IMR-90 (cell line): ENCODE measurements around the gene TEAD1. TPM values are rescaled to one million over a fixed set of nuclear protein-coding genes. Genes with fewer than 3 reads are reported as not detected.

Source experiments
- ATAC-seq: fragments of 200-7000 bp; cut with Tn5 transposase; 2 replicates; pipeline ENCODE4 v1.9.1; 2020; ENCODE audit warnings: low read depth, mild to moderate bottlenecking, moderate library complexity
- BruUV-seq: library from RNA; stranded (reverse); fragments of 400-500 nt; replicated peaks from 2 replicates; lab custom pipeline; 2021; lab: Mats Ljungman, UMichigan
- CTCF ChIA-PET: fragments of 300-600 bp; formaldehyde crosslinking; extraction: SDS; loops from one replicate; lab custom pipeline; 2021; ENCODE audit warnings: antibody characterized with exemption; lab: Yijun Ruan, JAX
- POLR2A ChIA-PET: fragments of 300-600 bp; sonication (Branson Sonifier 250); formaldehyde crosslinking; loops from one replicate; lab custom pipeline; 2022; ENCODE audit warnings: antibody characterized with exemption; ENCODE audit not compliant: unreplicated experiment; lab: Charles Lee
- DNase-seq: peaks from one replicate; pipeline ENCODE4 v3.0.0; 2013
- H2AFZ ChIP-seq: replicated peaks from 2 replicates; pipeline ENCODE3; 2013; ENCODE audit warnings: low read length, mild to moderate bottlenecking; ENCODE audit not compliant: poor library complexity
- H2AK5ac ChIP-seq: 2 replicates; pipeline ENCODE4 v1.6.1; 2013; ENCODE audit warnings: low read depth, low read length, inconsistent platforms
- H2AK9ac ChIP-seq: replicated peaks from 2 replicates; pipeline ENCODE3; 2013; ENCODE audit warnings: mild to moderate bottlenecking, low read depth, low read length, moderate library complexity; ENCODE audit not compliant: poor library complexity
- H2BK120ac ChIP-seq: 2 replicates; pipeline ENCODE4 v1.6.1; 2013; ENCODE audit warnings: low read depth, low read length, inconsistent platforms
- H2BK15ac ChIP-seq: 3 replicates; pipeline ENCODE4 v1.6.1; 2013; ENCODE audit warnings: low read depth, low read length, inconsistent platforms
- H2BK20ac ChIP-seq: 2 replicates; pipeline ENCODE4 v1.6.1; 2013; ENCODE audit warnings: low read depth, mild to moderate bottlenecking, inconsistent platforms, low read length, moderate library complexity
- H2BK5ac ChIP-seq: 2 replicates; pipeline ENCODE4 v1.6.1; 2013; ENCODE audit warnings: mild to moderate bottlenecking, low read depth, low read length, inconsistent platforms; ENCODE audit not compliant: poor library complexity, severe bottlenecking
- H3K14ac ChIP-seq: replicated peaks from 2 replicates; pipeline ENCODE4 v1.6.1; 2013; ENCODE audit warnings: low read depth, low read length, inconsistent platforms
- H3K18ac ChIP-seq: 2 replicates; pipeline ENCODE4 v1.6.1; 2013; ENCODE audit warnings: low read depth, low read length, control low read depth
- H3K23ac ChIP-seq: 2 replicates; pipeline ENCODE4 v1.6.1; 2013; ENCODE audit warnings: low read depth, low read length, inconsistent platforms
- H3K27ac ChIP-seq: 2 replicates; pipeline ENCODE4 v1.5.1; 2013; ENCODE audit warnings: mild to moderate bottlenecking, control low read depth, low read length; ENCODE audit not compliant: insufficient read depth
- H3K27me3 ChIP-seq: 2 replicates; pipeline ENCODE4 v1.6.1; 2013; ENCODE audit warnings: low read length; ENCODE audit not compliant: control insufficient read depth, insufficient read depth
- H3K36me3 ChIP-seq: 2 replicates; pipeline ENCODE4 v1.6.1; 2013; ENCODE audit warnings: low read length, mixed read lengths; ENCODE audit not compliant: control insufficient read depth, insufficient read depth
- H3K4ac ChIP-seq: 2 replicates; pipeline ENCODE4 v1.6.1; 2013; ENCODE audit warnings: low read depth, low read length, inconsistent platforms
- H3K4me1 ChIP-seq: 2 replicates; pipeline ENCODE4 v1.6.1; 2013; ENCODE audit warnings: low read length, mixed read lengths; ENCODE audit not compliant: control insufficient read depth, insufficient read depth
- H3K4me2 ChIP-seq: 2 replicates; pipeline ENCODE4 v1.6.1; 2013; ENCODE audit warnings: low read depth, mild to moderate bottlenecking, control low read depth, low read length, moderate library complexity
- H3K4me3 ChIP-seq: 2 replicates; pipeline ENCODE4 v1.5.1; 2013; ENCODE audit warnings: low read depth, mild to moderate bottlenecking, control low read depth, low read length, moderate library complexity; ENCODE audit not compliant: insufficient read depth
- H3K56ac ChIP-seq: 2 replicates; pipeline ENCODE4 v1.6.1; 2013; ENCODE audit warnings: low read length, inconsistent platforms; ENCODE audit not compliant: insufficient read depth; ENCODE audit errors: extremely low read depth
- H3K79me1 ChIP-seq, 2 experiments: 2 replicates each; pipeline ENCODE4 v1.6.1; 2013; ENCODE audit warnings: low read length in 2 of 2, inconsistent platforms in 1 of 2, low read depth in 1 of 2
- H3K9ac ChIP-seq: 2 replicates; pipeline ENCODE4 v1.6.1; 2013; ENCODE audit warnings: low read depth, low read length, control low read depth
- H3K9me1 ChIP-seq: 2 replicates; pipeline ENCODE4 v1.6.1; 2013; ENCODE audit warnings: low read length, inconsistent platforms; ENCODE audit not compliant: insufficient read depth
- H3K9me3 ChIP-seq: 2 replicates; pipeline ENCODE4 v1.6.1; 2013; ENCODE audit warnings: low read length; ENCODE audit not compliant: control insufficient read depth, insufficient read depth
- H4K20me1 ChIP-seq: 2 replicates; pipeline ENCODE4 v1.6.1; 2013; ENCODE audit warnings: low read length, inconsistent platforms; ENCODE audit not compliant: insufficient read depth
- H4K5ac ChIP-seq: 2 replicates; pipeline ENCODE4 v1.6.1; 2013; ENCODE audit warnings: mild to moderate bottlenecking, low read depth, low read length, control low read depth
- H4K8ac ChIP-seq, 2 experiments: 2 replicates each; pipeline ENCODE4 v1.6.1; 2013; ENCODE audit warnings: low read depth in 2 of 2, low read length in 2 of 2, control low read depth in 1 of 2, inconsistent platforms in 1 of 2
- H4K91ac ChIP-seq: 2 replicates; pipeline ENCODE4 v1.6.1; 2013; ENCODE audit warnings: low read depth, low read length, inconsistent platforms; ENCODE audit not compliant: insufficient read depth
- BHLHE40 ChIP-seq: fragments of 150-350 bp; IDR thresholded peaks from 2 replicates; pipeline ENCODE4 v1.6.1; 2016; ENCODE audit warnings: mild to moderate bottlenecking, low read depth, low read length
- CHD1 ChIP-seq: IDR thresholded peaks from 2 replicates; pipeline ENCODE4 v1.6.1; 2012; ENCODE audit warnings: low read depth, low read length, improper control_type of control experiment
- FOS ChIP-seq: fragments of 150-350 bp; IDR thresholded peaks from 2 replicates; pipeline ENCODE4 v1.6.1; 2016; ENCODE audit warnings: low read depth, low read length
- MAFK ChIP-seq: IDR thresholded peaks from 2 replicates; pipeline ENCODE4 v1.6.1; 2012; ENCODE audit warnings: low read depth, low read length, improper control_type of control experiment
- MXI1 ChIP-seq: IDR thresholded peaks from 2 replicates; pipeline ENCODE4 v1.6.1; 2012; ENCODE audit warnings: low read depth, mild to moderate bottlenecking, low read length, moderate library complexity, borderline replicate concordance
- NFE2L2 ChIP-seq: fragments of 150-350 bp; IDR thresholded peaks from 2 replicates; pipeline ENCODE4 v1.6.1; 2016; ENCODE audit warnings: low read depth, mild to moderate bottlenecking, low read length
- RFX5 ChIP-seq: IDR thresholded peaks from 2 replicates; pipeline ENCODE4 v1.8.0; 2012; ENCODE audit warnings: low read depth, mild to moderate bottlenecking, low read length, moderate library complexity
- WGBS, 2 experiments: methylation state at CpG; one replicate each; pipeline versions ENCODE4 v1.1.5 to v1.1.7; 2013; ENCODE audit warnings: missing lambda C conversion rate in 2 of 2; ENCODE audit not compliant: insufficient read length in 1 of 2; ENCODE audit errors: extremely low coverage in 2 of 2; 5-methylcytosine and 5-hydroxymethylcytosine counted together
- dilution Hi-C: fragments of 300-500 bp; cut with HindIII; formaldehyde crosslinking; loops from one replicate; pipeline ENCODE4 v1.14.3; 2018; ENCODE audit warnings: low sequenced_read_pairs; ENCODE audit not compliant: unreplicated experiment
- in situ Hi-C: fragments of 300-500 bp; cut with MboI; formaldehyde crosslinking; loops from 3 replicates; pipeline ENCODE4 v1.14.3; 2019; ENCODE audit warnings: low sequenced_read_pairs, inconsistent platforms, mixed read lengths
- intact Hi-C: fragments of 100-400 bp; cut with micrococcal nuclease; formaldehyde crosslinking; loops from 2 replicates; pipeline ENCODE4 v1.10.0; 2022
- polyA plus RNA-seq, 3 experiments: library from polyadenylated mRNA; depleted of rRNA; stranded (reverse); fragments of >200 nt; gene quantifications; 2 replicates each; pipeline ENCODE4 v1.2.3, GENCODE V29; 2012; ENCODE audit warnings: low replicate concordance in 1 of 3
- total RNA-seq: library from RNA; depleted of rRNA; stranded (reverse); fragments of >200 nt; gene quantifications from 2 replicates; pipeline ENCODE4 v1.2.3, GENCODE V29; 2012
- TF ChIP-seq, protein P1 (sequence below): fragments of 150-350 bp; IDR thresholded peaks from 2 replicates; pipeline ENCODE4 v1.6.1; 2017; ENCODE audit warnings: mild to moderate bottlenecking, antibody characterized with exemption, low read length, low read depth

Gene TEAD1
- total and polyA plus RNA-seq, 2 of the 4 experiments (the other 2 are of a cell fraction): 51.8 to 69.2 TPM

DNA sequence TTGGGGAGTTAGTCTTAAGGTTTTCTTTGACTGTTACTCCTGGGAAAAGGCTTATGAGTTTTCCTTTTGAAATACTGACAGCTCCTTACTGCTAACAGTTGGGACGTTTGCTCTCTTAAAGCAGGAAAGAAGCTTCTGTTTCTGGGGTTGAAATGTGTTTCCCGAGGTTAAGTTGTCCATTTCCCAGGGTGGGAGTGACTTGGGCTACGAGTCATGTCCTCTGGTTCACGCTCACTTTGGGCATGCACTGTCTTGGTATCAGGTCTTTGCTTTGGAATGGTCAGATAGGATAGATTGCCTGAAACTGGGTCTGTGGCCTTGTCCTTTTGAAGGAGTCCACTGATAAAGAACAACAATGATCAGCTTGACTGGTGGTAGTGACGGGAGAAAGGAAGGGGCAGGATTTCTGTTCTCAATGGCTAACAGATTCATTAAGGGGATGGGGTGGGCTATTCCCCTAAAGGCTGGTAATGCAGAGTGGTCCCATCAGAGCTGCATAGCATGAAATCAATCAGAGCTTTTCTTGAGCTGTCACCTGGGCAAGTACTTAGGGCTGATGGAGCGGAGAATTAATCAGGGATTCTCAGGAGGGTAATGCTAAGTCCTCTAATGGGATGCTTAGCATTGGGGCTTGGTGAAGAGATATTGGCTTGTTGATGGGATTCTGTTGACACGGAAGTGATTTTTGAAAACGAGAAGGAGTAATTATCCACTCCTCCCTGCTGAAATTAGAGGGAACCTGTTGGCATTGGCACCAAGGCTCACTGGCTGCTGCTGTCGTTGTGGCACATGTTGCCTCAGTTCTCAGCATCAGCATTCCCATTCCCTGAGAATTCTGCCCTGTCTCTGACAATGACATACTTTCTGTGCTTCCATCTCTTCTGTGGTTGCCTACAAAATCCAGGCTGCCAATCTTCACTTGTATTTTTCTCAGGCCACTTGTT lies 81.6 kb downstream of the TEAD1 start:
- no peak overlapping the region for H2AK5ac ChIP-seq
- CTCF ChIA-PET: no interaction called here
- no peak overlapping the region for H3K9ac ChIP-seq
- no peak overlapping the region for H2AFZ ChIP-seq
- no peak overlapping the region for H2BK120ac ChIP-seq
- peaks cover 27% of the 10 kb centered on the region for H3K4me1 ChIP-seq
- H2AK9ac ChIP-seq: no peak overlapping the region
- no peak overlapping the region for H4K5ac ChIP-seq
- no peak overlapping the region for H3K27ac ChIP-seq
- H3K18ac ChIP-seq: no peak overlapping the region
- no peaks in the 10 kb centered on the region for H3K9me3 ChIP-seq
- H3K23ac ChIP-seq: 0 out of 2 replicates have a peak overlapping the region, but pooled peaks have one; percentile 28
- peaks cover 30% of the 10 kb centered on the region for H3K9me1 ChIP-seq
- dilution Hi-C loops (no loop called here), intact Hi-C loops (no loop called here), in situ Hi-C loops (no loop called here)
- no peak overlapping the region for H4K8ac ChIP-seq
- no peak; the same call in 1 of the 2 replicates for ATAC-seq
- H2BK15ac ChIP-seq: no peak overlapping the region
- H3K79me1 ChIP-seq: peaks cover 18 to 93% of the 10 kb centered on the region in 2 experiments
- no peak overlapping the region for H2BK5ac ChIP-seq
- no TSS peak for BruUV-seq
- no peak overlapping the region for H3K4ac ChIP-seq
- H3K56ac ChIP-seq: no peak overlapping the region
- no peaks in the 10 kb centered on the region for H3K27me3 ChIP-seq
- POLR2A ChIA-PET: no interaction called here
- TF ChIP-seq CHD1 (no peak), RFX5 (no peak), NFE2L2 (no peak), MAFK (no peak), FOS (no peak), MXI1 (no peak), BHLHE40 (no peak)
- TF ChIP-seq, protein P1, sequence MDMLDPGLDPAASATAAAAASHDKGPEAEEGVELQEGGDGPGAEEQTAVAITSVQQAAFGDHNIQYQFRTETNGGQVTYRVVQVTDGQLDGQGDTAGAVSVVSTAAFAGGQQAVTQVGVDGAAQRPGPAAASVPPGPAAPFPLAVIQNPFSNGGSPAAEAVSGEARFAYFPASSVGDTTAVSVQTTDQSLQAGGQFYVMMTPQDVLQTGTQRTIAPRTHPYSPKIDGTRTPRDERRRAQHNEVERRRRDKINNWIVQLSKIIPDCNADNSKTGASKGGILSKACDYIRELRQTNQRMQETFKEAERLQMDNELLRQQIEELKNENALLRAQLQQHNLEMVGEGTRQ: no peak
- 0 out of 2 replicates have a peak overlapping the region, but pooled peaks have one; percentile 13 for H3K14ac ChIP-seq
- DNase-seq: peak; percentile 52
- H3K36me3 ChIP-seq: no peaks in the 10 kb centered on the region; the same call in 1 of the 2 replicates
- no peak overlapping the region for H3K4me2 ChIP-seq
- no CpG with 5 or more reads among the region's 9 CpGs for WGBS, 2 experiments
- peaks cover 96% of the 10 kb centered on the region for H4K20me1 ChIP-seq
- no peak overlapping the region for H3K4me3 ChIP-seq
- H2BK20ac ChIP-seq: no peak overlapping the region
- H4K91ac ChIP-seq: no peak overlapping the region
